ENCODE measurements around the gene GBX2. TPM values are rescaled to one million over a fixed set of nuclear protein-coding genes. Genes with fewer than 3 reads are reported as not detected.

GBX2 gene
- total RNA-seq, 6 experiments from 2014 or later = not detected

GRCh38 chr2:236193026-236193425 lies 24.8 kb upstream of the GBX2 start:
- TF ChIP-seq POLR2A (IDR thresholded peaks at IDR 0.05) (no peak), CTCF (IDR thresholded peaks at IDR 0.05) (no peak)
- H3K27ac ChIP-seq = no peak overlapping the region
- no peak overlapping the region for H3K4me3 ChIP-seq
- H3K9me3 ChIP-seq = no peaks in the 10 kb centered on the region
- H3K4me1 ChIP-seq = no peaks in the 10 kb centered on the region
- ATAC-seq (no peak), DNase-seq (no peak)
- no peaks in the 10 kb centered on the region for H3K36me3 ChIP-seq
- intact Hi-C loops (cut with DNase I) = no loop called here
- no peaks in the 10 kb centered on the region for H3K27me3 ChIP-seq
- 60% methylated on average over 1 of the region's 10 CpGs for WGBS (ENCODE audit: insufficient coverage, low coverage, low lambda C conversion rate, missing lambda C conversion rate)

- Histone ChIP-seq H3K36me3 (no peaks in the 10 kb centered on the region), H3K27me3 (no peaks in the 10 kb centered on the region), H3K9me3 (no peaks in the 10 kb centered on the region), H3K27ac (no peak overlapping the region), H3K4me1 (no peaks in the 10 kb centered on the region), H3K4me3 (no peak overlapping the region)
- WGBS (ENCODE audit: insufficient coverage, low coverage, low lambda C conversion rate, missing lambda C conversion rate) = 57% methylated on average over 1 of the region's 2 CpGs
- DNase-seq = no peak
- intact Hi-C loops (cut with DNase I) = no loop called here
- no peak for TF ChIP-seq POLR2A (IDR thresholded peaks at IDR 0.05)
- no peak for TF ChIP-seq CTCF (IDR thresholded peaks at IDR 0.05)
- no peak for ATAC-seq
These were observed 22.5 kb upstream of the GBX2 start for GRCh38 chr2:236190674-236191073.

- Histone ChIP-seq H3K4me3 (no peak overlapping the region), H3K36me3 (no peaks in the 10 kb centered on the region), H3K9me3 (no peaks in the 10 kb centered on the region), H3K27ac (no peak overlapping the region), H3K27me3 (peaks cover 0 to 16% of the 10 kb centered on the region in 2 donors), H3K4me1 (peaks cover 0 to under 1% (median 0%) of the 10 kb centered on the region in 4 donors)
- no peak for TF ChIP-seq CTCF (IDR thresholded peaks at IDR 0.05)
- TF ChIP-seq POLR2A (IDR thresholded peaks at IDR 0.05) = no peak
- 92% methylated on average over 2 of the region's 4 CpGs for WGBS (ENCODE audit: insufficient coverage, low coverage, low lambda C conversion rate, missing lambda C conversion rate)
- intact Hi-C loops (cut with DNase I) = loop anchor here (10.0 kb wide), 1 partner anchor 410 kb away; no protein-coding TSS in a partner anchor
- DNase-seq (peak in 2 of 3 donors; percentile 7 to 27), ATAC-seq (no peak)
These were observed 16.5 kb upstream of the GBX2 start for GRCh38 chr2:236184701-236185100.

GRCh38 chr2:236180831-236181453 lies 12.8 kb upstream of the GBX2 start:
- intact Hi-C loops (cut with DNase I) = loop anchor here (10.0 kb wide), 1 partner anchor 406 kb away; no protein-coding TSS in a partner anchor
- WGBS (ENCODE audit: insufficient coverage, low coverage, low lambda C conversion rate, missing lambda C conversion rate) = 13% methylated on average over 9 of the region's 9 CpGs
- no peak overlapping the region for H3K4me3 ChIP-seq
- TF ChIP-seq CTCF (IDR thresholded peaks at IDR 0.05) = peak; percentile 63 to 77 (median 69)
- no peak for TF ChIP-seq POLR2A (IDR thresholded peaks at IDR 0.05)
- peaks cover 0 to 18% (median 0%) of the 10 kb centered on the region in 4 donors for H3K4me1 ChIP-seq
- ATAC-seq = peak; percentile 61 to 73 (median 70)
- H3K27me3 ChIP-seq = peaks cover 0 to 34% of the 10 kb centered on the region in 2 donors
- H3K27ac ChIP-seq = no peak overlapping the region
- DNase-seq = peak in 2 of 3 donors; percentile 54 to 58
- H3K9me3 ChIP-seq = no peaks in the 10 kb centered on the region
- no peaks in the 10 kb centered on the region for H3K36me3 ChIP-seq
